PC-9 (cell line): ENCODE results near the gene SECTM1. TPM values are rescaled to one million over a fixed set of nuclear protein-coding genes. Genes with fewer than 3 reads are reported as not detected.

Source experiments
- BruUV-seq: library from RNA; stranded (reverse); fragments of 400-500 nt; replicated peaks from 2 replicates; lab custom pipeline; 2021; lab: Mats Ljungman, UMichigan
- CTCF ChIA-PET: fragments of 300-600 bp; sonication (Branson Sonifier 250); formaldehyde crosslinking; loops from one replicate; lab custom pipeline; 2022; ENCODE audit warnings: antibody characterized with exemption; lab: Charles Lee
- POLR2A ChIA-PET: fragments of 300-600 bp; sonication (Branson Sonifier 250); formaldehyde crosslinking; loops from one replicate; lab custom pipeline; 2022; ENCODE audit warnings: antibody characterized with exemption; ENCODE audit not compliant: unreplicated experiment; lab: Charles Lee
- DNase-seq, 2 experiments: peaks; one replicate each; pipeline versions ENCODE4 v3.0.0 to v3.0.0-alpha.2; 2015 to 2022; ENCODE audit warnings: mixed read lengths in 1 of 2
- H2AFZ ChIP-seq: fragments of 200-600 bp; sonication (generic); 2 replicates; pipeline ENCODE4 v1.8.1; 2017; ENCODE audit warnings: antibody characterized with exemption
- H3F3A ChIP-seq: fragments of 200-600 bp; sonication (generic); 2 replicates; pipeline ENCODE4 v1.8.1; 2017; ENCODE audit warnings: antibody characterized with exemption, mild to moderate bottlenecking, low read depth; ENCODE audit not compliant: insufficient read depth
- H3K27ac ChIP-seq: fragments of 200-600 bp; sonication (generic); 2 replicates; pipeline ENCODE4 v1.6.1; 2016; ENCODE audit warnings: mixed run types
- H3K27me3 ChIP-seq: fragments of 200-600 bp; sonication (generic); 2 replicates; pipeline ENCODE4 v1.6.1; 2016; ENCODE audit warnings: low read depth, mixed run types; ENCODE audit not compliant: insufficient read depth
- H3K36me3 ChIP-seq: fragments of 200-600 bp; sonication (generic); 2 replicates; pipeline ENCODE4 v1.6.1; 2016; ENCODE audit warnings: low read depth, mixed run types
- H3K4me1 ChIP-seq: fragments of 200-600 bp; sonication (generic); replicated peaks from 2 replicates; pipeline ENCODE4 v1.6.1; 2016; ENCODE audit warnings: mixed run types; ENCODE audit not compliant: insufficient read depth
- H3K4me2 ChIP-seq: fragments of 200-600 bp; sonication (generic); 2 replicates; pipeline ENCODE4 v1.6.1; 2017; ENCODE audit warnings: mixed run types
- H3K4me3 ChIP-seq: fragments of 200-600 bp; sonication (generic); 2 replicates; pipeline ENCODE4 v1.6.1; 2016; ENCODE audit warnings: mixed run types
- H3K79me2 ChIP-seq: fragments of 200-600 bp; sonication (generic); 2 replicates; pipeline ENCODE4 v1.6.1; 2017; ENCODE audit warnings: low read depth, mixed run types
- H3K9me2 ChIP-seq: fragments of 200-600 bp; sonication (generic); 2 replicates; pipeline ENCODE4 v1.8.1; 2017; ENCODE audit warnings: mild to moderate bottlenecking; ENCODE audit not compliant: insufficient read depth
- H3K9me3 ChIP-seq: fragments of 200-600 bp; sonication (generic); 2 replicates; pipeline ENCODE4 v1.8.1; 2016; ENCODE audit warnings: low read depth; ENCODE audit not compliant: insufficient read depth
- H4K20me1 ChIP-seq: fragments of 200-600 bp; sonication (generic); 2 replicates; pipeline ENCODE4 v1.8.1; 2017; ENCODE audit not compliant: insufficient read depth
- EZH2 ChIP-seq: fragments of 200-600 bp; sonication (generic); IDR thresholded peaks from 2 replicates; pipeline ENCODE4 v1.8.0; 2017; ENCODE audit warnings: antibody characterized with exemption, low read depth
- intact Hi-C: fragments of 100-400 bp; cut with micrococcal nuclease; formaldehyde crosslinking; loops from one replicate; pipeline ENCODE4 v1.10.0; 2022; ENCODE audit not compliant: unreplicated experiment
- total RNA-seq: library from RNA; stranded (reverse); gene quantifications from 2 replicates; pipeline ENCODE4 v1.2.3, GENCODE V29; 2021
- TF ChIP-seq, protein P1 (sequence below): fragments of 200-600 bp; sonication (generic); conservative IDR thresholded peaks from 2 replicates; pipeline ENCODE4 v1.6.1; 2017; ENCODE audit warnings: mixed run types, antibody characterized with exemption, mild to moderate bottlenecking, moderate library complexity

The SECTM1 gene
- total RNA-seq, 1 experiment from 2014 or later, result 3.6 TPM

DNA sequence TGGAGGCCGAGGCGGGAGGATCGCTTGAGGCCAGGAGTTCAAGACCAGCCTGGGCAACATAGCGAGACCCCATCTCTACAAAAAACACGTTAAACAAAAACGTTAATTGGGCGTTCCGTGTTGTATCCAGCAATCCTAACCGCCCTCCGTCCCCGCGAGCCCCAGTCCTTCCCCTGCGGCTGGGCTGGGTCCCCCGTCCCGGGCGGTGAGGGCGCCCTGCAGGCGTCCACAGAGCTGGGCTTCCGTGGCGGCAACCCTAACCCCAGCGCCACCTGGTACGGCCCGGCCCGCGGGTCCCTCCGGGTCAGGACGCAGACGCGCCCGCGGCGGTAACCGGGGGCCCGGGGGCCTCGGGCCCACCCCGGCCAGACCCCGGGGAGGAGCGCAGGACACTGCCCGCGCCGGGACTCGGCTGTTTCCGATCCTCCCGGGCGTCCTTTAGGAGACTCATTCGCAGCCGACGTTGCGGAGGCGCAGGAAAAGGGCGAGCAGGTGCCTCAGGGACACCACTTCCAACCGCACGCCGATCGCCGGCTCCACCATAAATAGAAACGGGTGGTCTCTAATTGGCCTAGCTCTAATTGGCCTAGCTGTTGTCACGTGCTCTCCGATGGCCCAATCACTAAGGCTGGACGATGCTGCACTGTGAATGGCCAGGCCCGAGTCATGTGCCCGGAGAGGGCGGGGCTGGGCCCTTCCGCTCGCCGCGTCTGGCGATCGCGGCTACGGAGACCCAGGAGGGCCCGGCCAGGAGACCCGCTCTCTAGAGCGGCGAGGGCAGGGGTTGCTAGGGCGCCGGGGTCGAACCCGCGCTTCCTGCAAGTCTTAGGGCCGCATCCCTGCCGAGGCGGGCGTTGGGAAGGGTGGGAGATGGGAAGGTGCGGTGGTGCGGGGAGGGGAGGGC is 41.1 kb downstream of the SECTM1 start:
- Histone ChIP-seq H3K4me3 (peak overlapping the region; percentile 64), H3K9me3 (no peaks in the 10 kb centered on the region), H3F3A (peaks cover 39% of the 10 kb centered on the region), H3K4me1 (peaks cover 32% of the 10 kb centered on the region), H3K36me3 (no peaks in the 10 kb centered on the region), H4K20me1 (no peaks in the 10 kb centered on the region), H3K27me3 (no peaks in the 10 kb centered on the region), H2AFZ (peak overlapping the region; percentile 76), H3K4me2 (peak overlapping the region; percentile 71), H3K79me2 (peaks cover 7% of the 10 kb centered on the region; the same call in 1 of the 2 replicates), H3K27ac (peak overlapping the region; percentile 64), H3K9me2 (no peaks in the 10 kb centered on the region)
- peak; percentile 91 to 93 for DNase-seq
- intact Hi-C loops, result loop anchor here (2.0 kb wide), 1 partner anchor 46 kb away; no protein-coding TSS in a partner anchor
- no peak for TF ChIP-seq EZH2
- TF ChIP-seq, protein P1, sequence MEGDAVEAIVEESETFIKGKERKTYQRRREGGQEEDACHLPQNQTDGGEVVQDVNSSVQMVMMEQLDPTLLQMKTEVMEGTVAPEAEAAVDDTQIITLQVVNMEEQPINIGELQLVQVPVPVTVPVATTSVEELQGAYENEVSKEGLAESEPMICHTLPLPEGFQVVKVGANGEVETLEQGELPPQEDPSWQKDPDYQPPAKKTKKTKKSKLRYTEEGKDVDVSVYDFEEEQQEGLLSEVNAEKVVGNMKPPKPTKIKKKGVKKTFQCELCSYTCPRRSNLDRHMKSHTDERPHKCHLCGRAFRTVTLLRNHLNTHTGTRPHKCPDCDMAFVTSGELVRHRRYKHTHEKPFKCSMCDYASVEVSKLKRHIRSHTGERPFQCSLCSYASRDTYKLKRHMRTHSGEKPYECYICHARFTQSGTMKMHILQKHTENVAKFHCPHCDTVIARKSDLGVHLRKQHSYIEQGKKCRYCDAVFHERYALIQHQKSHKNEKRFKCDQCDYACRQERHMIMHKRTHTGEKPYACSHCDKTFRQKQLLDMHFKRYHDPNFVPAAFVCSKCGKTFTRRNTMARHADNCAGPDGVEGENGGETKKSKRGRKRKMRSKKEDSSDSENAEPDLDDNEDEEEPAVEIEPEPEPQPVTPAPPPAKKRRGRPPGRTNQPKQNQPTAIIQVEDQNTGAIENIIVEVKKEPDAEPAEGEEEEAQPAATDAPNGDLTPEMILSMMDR, result no peak
- POLR2A ChIA-PET, result interaction anchor here (0.5 to 1.0 kb wide), 11 partner anchors 10 to 300 kb away, joined by 3 to 18 read pairs (median 5); partner anchors contain the start of genes CSNK1D and SECTM1
- CTCF ChIA-PET, result interaction anchor here (0.6 kb wide), 1 partner anchor 273 kb away, joined by 9 read pairs; no protein-coding TSS in a partner anchor
- TSS peak; percentile 79 for BruUV-seq

DNA sequence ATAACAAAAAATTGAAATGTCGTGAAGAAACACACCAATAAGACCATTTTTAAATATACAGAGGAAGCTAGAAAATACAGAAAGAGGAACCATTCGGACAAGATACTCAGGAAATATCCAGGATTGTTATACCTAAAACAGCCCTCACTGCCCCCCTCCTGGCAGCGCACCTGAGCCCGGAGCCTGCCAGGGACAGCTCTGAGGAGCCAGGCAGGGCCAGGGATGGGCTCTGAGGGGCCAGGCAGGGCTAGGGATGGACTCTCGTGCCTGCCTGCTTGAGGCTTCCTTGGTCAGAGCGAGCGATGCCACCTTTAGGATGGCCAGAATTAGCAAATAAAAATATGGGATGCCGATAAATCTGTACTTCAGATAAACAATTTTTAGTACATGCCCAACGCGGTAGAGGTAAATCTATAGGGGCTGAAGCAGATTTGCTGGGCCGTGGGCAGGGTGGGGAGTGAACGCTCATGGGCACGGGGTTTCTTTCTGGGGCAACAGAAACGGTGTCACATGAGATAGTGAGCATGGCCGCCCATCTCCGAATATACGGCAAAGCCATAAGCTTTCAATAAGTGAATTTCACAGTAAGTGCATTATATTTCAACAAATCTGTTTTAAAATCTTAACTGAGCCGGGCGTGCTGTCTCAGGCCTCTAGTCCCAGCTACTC is 41.9 kb downstream of the SECTM1 start:
- BruUV-seq, result no TSS peak
- CTCF ChIA-PET, result no interaction called here

More for the DNA sequence above, 41.9 kb downstream of the SECTM1 start:
- peaks cover 32% of the 10 kb centered on the region for H3K4me1 ChIP-seq
- H3F3A ChIP-seq, result peaks cover 39% of the 10 kb centered on the region
- peak overlapping the region; percentile 71 for H3K4me2 ChIP-seq
- TF ChIP-seq EZH2, result no peak
- TF ChIP-seq, protein P1, result no peak
- POLR2A ChIA-PET, result interaction anchor here (0.7 kb wide), 2 partner anchors 17 to 48 kb away, joined by 3 to 4 read pairs; no protein-coding TSS in a partner anchor
- no peak for DNase-seq
- no peaks in the 10 kb centered on the region for H4K20me1 ChIP-seq
- H3K27ac ChIP-seq, result peak overlapping the region; percentile 64; the same call in 1 of the 2 replicates
- H3K9me3 ChIP-seq, result no peaks in the 10 kb centered on the region
- peaks cover 7% of the 10 kb centered on the region; the same call in 1 of the 2 replicates for H3K79me2 ChIP-seq
- H3K9me2 ChIP-seq, result no peaks in the 10 kb centered on the region
- no peaks in the 10 kb centered on the region for H3K27me3 ChIP-seq
- H2AFZ ChIP-seq, result no peak overlapping the region
- no peaks in the 10 kb centered on the region for H3K36me3 ChIP-seq
- intact Hi-C loops, result loop anchor here (2.0 kb wide), 1 partner anchor 45 kb away; no protein-coding TSS in a partner anchor
- peak overlapping the region; percentile 64 for H3K4me3 ChIP-seq
